Loucy (cell line): ENCODE data around the gene AFTPH.

Source experiments
- H2AFZ ChIP-seq: fragments of 200-600 bp; sonication (generic); 2 replicates; pipeline ENCODE4 v1.6.0; 2016; ENCODE audit warnings: antibody characterized with exemption, mild to moderate bottlenecking, low read length, moderate library complexity
- H3F3A ChIP-seq: fragments of 200-600 bp; 2 replicates; pipeline ENCODE4 v1.6.0; 2016; ENCODE audit warnings: antibody characterized with exemption, low read depth, mild to moderate bottlenecking
- H3K27me3 ChIP-seq: fragments of 200-600 bp; sonication (generic); 2 replicates; pipeline ENCODE4 v1.6.1; 2014; ENCODE audit warnings: low read length, mild to moderate bottlenecking; ENCODE audit not compliant: insufficient read depth, poor library complexity, severe bottlenecking
- H3K36me3 ChIP-seq: fragments of 200-600 bp; sonication (generic); 2 replicates; pipeline ENCODE4 v1.6.1; 2016; ENCODE audit warnings: low read length; ENCODE audit not compliant: insufficient read depth
- H3K4me1 ChIP-seq: fragments of 200-600 bp; sonication (generic); 2 replicates; pipeline ENCODE4 v1.5.1; 2014; ENCODE audit warnings: low read length, mild to moderate bottlenecking; ENCODE audit not compliant: insufficient read depth, poor library complexity, severe bottlenecking
- H3K4me2 ChIP-seq: fragments of 200-600 bp; sonication (generic); 2 replicates; pipeline ENCODE4 v1.6.0; 2014; ENCODE audit warnings: antibody characterized with exemption, low read length, low read depth, mild to moderate bottlenecking; ENCODE audit not compliant: poor library complexity, severe bottlenecking
- H3K4me3 ChIP-seq: fragments of 200-600 bp; sonication (generic); 2 replicates; pipeline ENCODE4 v1.5.1; 2014; ENCODE audit warnings: low read length, mild to moderate bottlenecking, mixed read lengths; ENCODE audit not compliant: poor library complexity, severe bottlenecking
- H3K79me2 ChIP-seq: fragments of 200-600 bp; sonication (generic); 2 replicates; pipeline ENCODE4 v1.6.1; 2014; ENCODE audit warnings: low read length; ENCODE audit not compliant: insufficient read depth
- H3K9ac ChIP-seq: fragments of 200-600 bp; sonication (generic); 2 replicates; pipeline ENCODE4 v1.6.0; 2014; ENCODE audit warnings: mild to moderate bottlenecking, low read depth, low read length, moderate library complexity; ENCODE audit not compliant: poor library complexity, severe bottlenecking
- H3K9me2 ChIP-seq: fragments of 200-600 bp; sonication (generic); replicated peaks from 2 replicates; pipeline ENCODE4 v1.6.1; 2016; ENCODE audit warnings: low read depth, low read length, mixed read lengths
- H3K9me3 ChIP-seq: fragments of 200-600 bp; sonication (generic); 2 replicates; pipeline ENCODE4 v1.6.1; 2014; ENCODE audit warnings: mild to moderate bottlenecking, antibody characterized with exemption, low read length, low read depth; ENCODE audit not compliant: insufficient read depth
- H4K20me1 ChIP-seq: fragments of 200-600 bp; sonication (generic); 2 replicates; pipeline ENCODE4 v1.6.0; 2014; ENCODE audit warnings: antibody characterized with exemption, low read length, mild to moderate bottlenecking; ENCODE audit not compliant: insufficient read depth, poor library complexity, severe bottlenecking
- CTCF ChIP-seq: fragments of 200-600 bp; sonication (generic); conservative IDR thresholded peaks from 2 replicates; pipeline ENCODE4 v1.5.1; 2014; ENCODE audit warnings: mild to moderate bottlenecking, antibody characterized with exemption, low read length
- EZH2phosphoT487 ChIP-seq: fragments of 200-600 bp; IDR thresholded peaks from 2 replicates; pipeline ENCODE4 v1.6.1; 2018; ENCODE audit warnings: antibody characterized with exemption, mild to moderate bottlenecking, moderate library complexity, borderline replicate concordance

Gene AFTPH

DNA sequence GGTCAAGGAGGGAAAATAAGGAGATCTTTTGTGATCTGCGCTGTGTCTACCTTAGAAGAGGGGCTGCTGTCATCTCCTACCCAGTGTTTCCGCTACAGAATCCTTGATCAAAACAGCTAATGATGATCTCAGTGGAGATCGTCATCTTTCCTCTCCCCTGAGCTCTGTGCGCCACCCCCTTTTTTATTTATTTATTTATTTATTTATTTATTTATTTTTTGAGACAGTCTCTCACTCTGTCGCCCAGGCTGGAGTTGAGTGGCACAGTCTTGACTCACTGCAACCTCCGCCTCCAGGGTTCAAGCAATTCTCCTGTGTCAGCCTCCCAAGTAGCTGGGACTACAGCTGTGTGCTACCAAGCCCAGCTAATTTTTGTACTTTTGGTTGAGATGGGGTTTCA lies 74.1 kb downstream of the AFTPH start:
- Histone ChIP-seq H3F3A (no peaks in the 10 kb centered on the region), H3K9ac (no peak overlapping the region), H3K9me2 (no peaks in the 10 kb centered on the region), H3K9me3 (no peaks in the 10 kb centered on the region), H3K79me2 (no peaks in the 10 kb centered on the region), H3K4me1 (no peaks in the 10 kb centered on the region), H3K36me3 (peaks cover 6% of the 10 kb centered on the region; the same call in 1 of the 2 replicates), H2AFZ (no peak overlapping the region), H3K4me3 (no peak overlapping the region), H4K20me1 (no peaks in the 10 kb centered on the region), H3K4me2 (no peak overlapping the region), H3K27me3 (no peaks in the 10 kb centered on the region)
- TF ChIP-seq CTCF, result no peak
- no peak for TF ChIP-seq EZH2phosphoT487

GRCh38 chr2:64599469-64599868 lies 75.3 kb downstream of the AFTPH start:
- no peak for TF ChIP-seq CTCF
- no peak for TF ChIP-seq EZH2phosphoT487
- Histone ChIP-seq H3K4me1 (no peaks in the 10 kb centered on the region), H3K27me3 (no peaks in the 10 kb centered on the region), H3K36me3 (no peaks in the 10 kb centered on the region), H3K9ac (no peak overlapping the region), H3K9me2 (no peaks in the 10 kb centered on the region), H3K4me2 (no peak overlapping the region), H4K20me1 (no peaks in the 10 kb centered on the region), H2AFZ (peak overlapping the region; percentile 5), H3F3A (no peaks in the 10 kb centered on the region), H3K4me3 (no peak overlapping the region), H3K79me2 (no peaks in the 10 kb centered on the region), H3K9me3 (no peaks in the 10 kb centered on the region)

DNA sequence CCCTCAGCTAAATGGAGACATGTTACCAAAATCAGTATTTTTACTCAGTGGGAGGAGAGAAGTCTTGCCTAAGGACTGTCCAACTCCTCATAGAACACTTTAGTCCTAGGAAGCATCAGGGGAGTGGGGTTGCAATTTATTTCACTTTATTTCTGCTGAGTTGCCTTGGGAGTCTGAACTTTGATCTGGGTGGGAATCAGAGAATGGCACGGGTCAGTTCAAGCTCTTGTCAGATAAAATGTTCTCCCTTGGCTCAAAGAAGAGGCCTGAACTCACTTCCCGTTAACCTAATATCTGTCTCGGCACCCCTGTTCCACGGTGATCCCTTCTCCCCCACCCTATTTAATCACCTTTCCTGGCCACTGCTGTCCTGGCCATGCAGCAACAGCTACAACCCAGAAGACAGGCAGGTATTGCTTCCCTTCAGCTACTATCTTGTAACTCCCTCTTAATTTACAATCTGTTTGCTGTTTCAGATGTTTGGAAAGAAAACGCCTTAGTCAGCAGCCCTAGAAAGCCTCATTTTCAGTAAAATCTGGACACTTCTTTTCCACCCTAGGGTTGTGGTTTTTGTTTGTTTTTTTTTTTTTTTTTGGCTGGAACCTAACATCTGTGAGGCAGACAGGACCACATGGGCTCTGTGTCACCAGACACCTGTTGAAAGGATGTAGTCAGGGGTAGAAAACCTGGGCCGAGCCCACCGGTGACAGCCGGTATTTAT lies 77.1 kb downstream of the AFTPH start:
- TF ChIP-seq EZH2phosphoT487 (no peak), CTCF (no peak)
- Histone ChIP-seq H3F3A (no peaks in the 10 kb centered on the region), H4K20me1 (no peaks in the 10 kb centered on the region), H3K4me1 (no peaks in the 10 kb centered on the region), H3K4me3 (no peak overlapping the region), H3K4me2 (no peak overlapping the region), H3K9me2 (no peaks in the 10 kb centered on the region), H3K9me3 (no peaks in the 10 kb centered on the region), H3K79me2 (no peaks in the 10 kb centered on the region), H3K36me3 (no peaks in the 10 kb centered on the region), H3K9ac (no peak overlapping the region), H3K27me3 (no peaks in the 10 kb centered on the region), H2AFZ (no peak overlapping the region)
